Effector memory CD8-positive, alpha-beta T cell (primary cell): ENCODE measurements around the gene BAZ2B.

ENCODE experiments used
- ATAC-seq: fragments of 150-1000 bp; cut with Tn5 transposase; replicated peaks from 2 replicates; pipeline ENCODE4 v1.10.0; 2021; ENCODE audit warnings: mild to moderate bottlenecking, moderate library complexity
- DNase-seq, 3 experiments: peaks; one replicate each; pipeline ENCODE4 v3.0.0; 2021
- H3K27ac Mint-ChIP-seq, 2 donors: one replicate each; pipeline ENCODE4 v1.8.0; 2022; ENCODE audit warnings: mild to moderate bottlenecking in 2 of 2, mixed read lengths in 2 of 2, moderate library complexity in 2 of 2
- H3K27me3 Mint-ChIP-seq, 2 donors: one replicate each; pipeline ENCODE4 v1.8.0; 2022; ENCODE audit warnings: mixed read lengths in 2 of 2
- H3K36me3 Mint-ChIP-seq: one replicate; pipeline ENCODE4 v1.8.0; 2022; ENCODE audit warnings: mild to moderate bottlenecking, moderate library complexity, mixed read lengths; ENCODE audit not compliant: insufficient read depth
- H3K4me1 Mint-ChIP-seq, 2 donors: one replicate each; pipeline ENCODE4 v1.8.0; 2022; ENCODE audit warnings: low read depth in 2 of 2, mixed read lengths in 2 of 2
- H3K4me3 Mint-ChIP-seq, 2 donors: one replicate each; pipeline ENCODE4 v1.8.0; 2022; ENCODE audit warnings: mild to moderate bottlenecking in 2 of 2, mixed read lengths in 2 of 2, moderate library complexity in 2 of 2
- H3K9me3 Mint-ChIP-seq, 2 donors: one replicate each; pipeline ENCODE4 v1.8.0; 2022; ENCODE audit warnings: mixed read lengths in 2 of 2

BAZ2B gene

DNA sequence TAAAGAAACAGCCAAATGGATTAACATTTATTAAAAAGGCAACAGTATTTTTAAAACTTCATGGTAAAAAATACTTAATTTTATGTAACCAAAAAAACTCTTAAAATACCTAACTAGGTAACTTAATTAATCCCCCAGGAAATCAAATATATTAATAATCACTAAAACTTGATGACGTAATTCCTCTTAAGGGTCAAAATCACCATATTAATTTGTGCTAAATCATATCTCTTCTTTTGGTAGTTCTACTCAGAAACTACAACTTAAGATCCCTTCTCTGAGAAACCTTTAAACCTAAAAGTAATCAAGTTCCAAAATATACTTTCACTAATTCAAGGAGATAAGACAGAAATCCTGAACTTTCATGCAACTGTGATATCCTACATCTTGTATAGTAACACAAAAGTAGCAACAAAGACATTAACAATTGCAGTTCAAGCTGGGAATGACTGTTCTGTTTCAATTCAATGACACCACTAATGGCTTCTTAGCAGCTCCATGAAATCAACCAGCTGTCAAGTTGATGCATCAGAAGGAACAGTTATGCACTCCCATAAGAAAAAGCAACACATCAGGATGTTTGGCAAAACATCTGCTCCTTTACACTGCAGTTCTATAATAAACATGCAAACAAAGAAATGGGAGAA is 4.0 kb downstream of the BAZ2B start:
- H3K9me3 Mint-ChIP-seq = no peaks in the 10 kb centered on the region
- H3K4me1 Mint-ChIP-seq = peaks cover 9 to 18% of the 10 kb centered on the region in 2 donors
- H3K27me3 Mint-ChIP-seq = peaks cover 25 to 31% of the 10 kb centered on the region in 2 donors
- DNase-seq (no peak), ATAC-seq (no peak)
- no peak overlapping the region for H3K4me3 Mint-ChIP-seq
- H3K27ac Mint-ChIP-seq = no peak overlapping the region
- H3K36me3 Mint-ChIP-seq = peaks cover 11% of the 10 kb centered on the region

- peaks cover 2 to 3% of the 10 kb centered on the region in 2 donors for H3K4me1 Mint-ChIP-seq
These were observed 6.4 kb downstream of the BAZ2B start for GRCh38 chr2:159609811-159610549.

GRCh38 chr2:159608723-159609308 is 7.5 kb downstream of the BAZ2B start:
- no peak for ATAC-seq
- H3K27ac Mint-ChIP-seq = no peak overlapping the region
- no peak for DNase-seq
- H3K36me3 Mint-ChIP-seq = no peaks in the 10 kb centered on the region
- no peaks in the 10 kb centered on the region for H3K27me3 Mint-ChIP-seq
- H3K4me3 Mint-ChIP-seq = no peak overlapping the region
- no peaks in the 10 kb centered on the region for H3K9me3 Mint-ChIP-seq
- H3K4me1 Mint-ChIP-seq = no peaks in the 10 kb centered on the region

More at GRCh38 chr2:159609811-159610549, 6.4 kb downstream of the BAZ2B start:
- ATAC-seq (no peak), DNase-seq (no peak)
- Mint-ChIP-seq H3K4me3 (no peak overlapping the region), H3K9me3 (no peaks in the 10 kb centered on the region), H3K36me3 (peaks cover 2% of the 10 kb centered on the region), H3K27me3 (peaks cover 7% of the 10 kb centered on the region in 2 donors), H3K27ac (no peak overlapping the region)

GRCh38 chr2:159608108-159608507 is 8.2 kb downstream of the BAZ2B start:
- no peaks in the 10 kb centered on the region for H3K36me3 Mint-ChIP-seq
- no peaks in the 10 kb centered on the region for H3K27me3 Mint-ChIP-seq
- no peak overlapping the region for H3K4me3 Mint-ChIP-seq
- no peaks in the 10 kb centered on the region for H3K4me1 Mint-ChIP-seq
- H3K27ac Mint-ChIP-seq = no peak overlapping the region
- ATAC-seq = no peak
- no peak for DNase-seq
- H3K9me3 Mint-ChIP-seq = no peaks in the 10 kb centered on the region

- ATAC-seq (no peak), DNase-seq (no peak)
- Mint-ChIP-seq H3K27ac (no peak overlapping the region), H3K27me3 (no peaks in the 10 kb centered on the region), H3K4me1 (no peaks in the 10 kb centered on the region), H3K9me3 (no peaks in the 10 kb centered on the region), H3K36me3 (no peaks in the 10 kb centered on the region), H3K4me3 (no peak overlapping the region)
These were observed 10.1 kb downstream of the BAZ2B start for GRCh38 chr2:159606287-159606686.

GRCh38 chr2:159605441-159606178 is 10.7 kb downstream of the BAZ2B start:
- Mint-ChIP-seq H3K27me3 (no peaks in the 10 kb centered on the region), H3K4me1 (no peaks in the 10 kb centered on the region), H3K27ac (no peak overlapping the region), H3K4me3 (no peak overlapping the region), H3K9me3 (no peaks in the 10 kb centered on the region), H3K36me3 (no peaks in the 10 kb centered on the region)
- DNase-seq = no peak
- no peak for ATAC-seq

DNA sequence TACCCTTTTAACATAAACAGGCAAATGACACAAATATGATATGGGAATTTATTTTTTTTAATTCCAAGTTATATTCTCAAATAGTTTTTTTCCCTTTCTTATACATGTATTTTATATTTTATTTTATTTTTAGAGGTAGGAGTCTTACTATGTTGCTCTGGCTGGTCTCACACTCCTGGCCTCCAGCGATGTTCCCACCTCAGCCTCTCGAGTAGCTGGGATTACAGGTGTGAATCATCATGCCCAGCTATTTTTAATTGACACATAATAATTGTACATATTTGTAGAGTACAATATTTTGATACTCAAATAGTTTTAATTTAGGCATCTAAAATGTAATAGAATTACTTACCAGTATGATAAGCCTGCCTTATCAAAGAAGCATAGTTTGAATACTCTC is 12.2 kb downstream of the BAZ2B start:
- Mint-ChIP-seq H3K4me3 (no peak overlapping the region), H3K36me3 (peaks cover 3% of the 10 kb centered on the region), H3K27me3 (no peaks in the 10 kb centered on the region), H3K4me1 (no peaks in the 10 kb centered on the region), H3K9me3 (no peaks in the 10 kb centered on the region), H3K27ac (no peak overlapping the region)
- ATAC-seq (no peak), DNase-seq (no peak)

DNA sequence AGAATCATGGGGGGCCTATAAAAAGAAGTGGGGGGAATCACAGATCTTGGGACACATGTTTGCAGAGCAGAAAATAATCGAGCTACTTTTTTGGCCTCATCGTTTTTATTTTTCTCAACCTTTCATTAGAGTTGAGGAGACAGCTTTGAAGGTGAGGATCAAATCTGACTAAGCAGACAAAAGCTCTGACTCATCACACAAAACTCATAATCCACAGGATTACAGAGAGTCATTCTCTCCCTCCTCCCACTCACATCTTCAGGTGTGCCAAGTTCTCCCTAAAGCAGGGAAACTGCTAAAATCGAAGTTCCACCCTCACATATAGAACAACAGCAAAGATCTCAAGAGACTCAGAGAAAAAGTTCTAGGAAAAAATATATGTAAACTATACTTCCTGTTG is 15.6 kb downstream of the BAZ2B start:
- Mint-ChIP-seq H3K27ac (no peak overlapping the region), H3K27me3 (no peaks in the 10 kb centered on the region), H3K9me3 (no peaks in the 10 kb centered on the region), H3K4me3 (no peak overlapping the region), H3K4me1 (no peaks in the 10 kb centered on the region), H3K36me3 (peaks cover 3% of the 10 kb centered on the region)
- ATAC-seq (no peak), DNase-seq (no peak)

- ATAC-seq (no peak), DNase-seq (no peak)
- no peaks in the 10 kb centered on the region for H3K4me1 Mint-ChIP-seq
- H3K27me3 Mint-ChIP-seq = no peaks in the 10 kb centered on the region
- H3K4me3 Mint-ChIP-seq = no peak overlapping the region
- H3K27ac Mint-ChIP-seq = no peak overlapping the region
- peaks cover 3% of the 10 kb centered on the region for H3K36me3 Mint-ChIP-seq
- no peaks in the 10 kb centered on the region for H3K9me3 Mint-ChIP-seq
These were observed 20.8 kb downstream of the BAZ2B start for GRCh38 chr2:159595410-159596046.

DNA sequence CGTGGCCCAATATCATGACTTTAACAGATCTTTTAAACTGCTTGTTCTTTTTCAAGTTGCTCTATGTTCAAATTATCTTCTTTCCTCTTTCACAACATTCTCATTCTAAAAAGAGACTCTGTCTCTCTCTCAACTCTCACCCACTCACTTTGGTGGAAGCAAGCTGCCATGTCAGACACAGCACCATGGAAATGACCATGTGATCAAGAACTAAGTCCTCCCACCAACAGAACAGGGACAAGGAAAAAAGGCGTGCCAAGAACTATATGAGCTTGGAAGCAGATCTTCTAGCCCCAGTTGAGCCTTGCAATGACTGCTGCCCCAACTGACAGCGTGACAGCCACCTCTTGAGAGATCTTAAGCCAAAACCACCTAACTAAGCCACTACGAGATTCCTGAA is 23.9 kb downstream of the BAZ2B start:
- no peak for ATAC-seq
- no peaks in the 10 kb centered on the region for H3K27me3 Mint-ChIP-seq
- no peaks in the 10 kb centered on the region for H3K4me1 Mint-ChIP-seq
- H3K9me3 Mint-ChIP-seq = no peaks in the 10 kb centered on the region
- H3K27ac Mint-ChIP-seq = no peak overlapping the region
- no peaks in the 10 kb centered on the region for H3K36me3 Mint-ChIP-seq
- no peak for DNase-seq
- H3K4me3 Mint-ChIP-seq = no peak overlapping the region

- H3K9me3 Mint-ChIP-seq = no peaks in the 10 kb centered on the region
- ATAC-seq = no peak
- no peaks in the 10 kb centered on the region for H3K36me3 Mint-ChIP-seq
- H3K4me3 Mint-ChIP-seq = no peak overlapping the region
- H3K27ac Mint-ChIP-seq = no peak overlapping the region
- H3K4me1 Mint-ChIP-seq = no peaks in the 10 kb centered on the region
- DNase-seq = no peak
- H3K27me3 Mint-ChIP-seq = no peaks in the 10 kb centered on the region
These were observed 25.1 kb downstream of the BAZ2B start for GRCh38 chr2:159591221-159591620.

DNA sequence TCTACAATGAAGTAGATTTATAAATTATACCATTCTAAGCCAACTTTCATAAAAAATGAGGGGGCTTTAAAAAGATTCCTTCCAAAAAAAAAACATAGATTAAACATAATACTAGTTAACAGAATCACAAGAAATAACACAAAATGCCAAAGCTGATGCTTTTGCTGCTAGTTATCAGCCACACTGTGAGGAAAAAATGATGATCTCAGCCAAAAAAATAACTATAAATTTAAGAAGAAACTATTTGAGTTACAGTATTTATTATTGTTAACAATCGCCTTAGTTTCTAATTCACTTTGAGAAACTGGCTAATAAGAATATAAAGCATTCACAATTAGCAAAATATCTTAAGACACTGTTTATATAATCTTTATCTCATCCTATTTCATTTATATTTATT is 27.1 kb downstream of the BAZ2B start:
- Mint-ChIP-seq H3K9me3 (no peaks in the 10 kb centered on the region), H3K36me3 (no peaks in the 10 kb centered on the region), H3K27ac (no peak overlapping the region), H3K4me3 (no peak overlapping the region), H3K4me1 (no peaks in the 10 kb centered on the region), H3K27me3 (no peaks in the 10 kb centered on the region)
- DNase-seq (no peak), ATAC-seq (no peak)

DNA sequence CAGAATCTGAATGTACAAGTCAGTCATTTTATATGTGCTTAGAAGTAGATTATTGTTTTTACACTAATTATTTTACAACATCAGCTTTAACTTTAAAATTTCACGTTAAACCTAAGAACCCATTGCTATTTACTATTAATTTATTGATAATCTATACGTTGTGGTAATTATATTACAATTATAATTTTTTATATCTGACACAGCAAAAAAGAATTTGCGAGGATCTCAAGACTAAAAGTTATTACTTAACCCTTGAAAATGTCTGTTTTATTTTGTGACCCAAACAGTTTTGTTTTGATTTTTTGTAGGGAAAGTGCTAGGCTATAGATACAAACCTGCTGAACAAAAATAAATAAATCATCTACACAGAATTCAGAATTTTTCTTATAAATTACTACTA is 30.3 kb downstream of the BAZ2B start:
- Mint-ChIP-seq H3K27me3 (no peaks in the 10 kb centered on the region), H3K27ac (no peak overlapping the region), H3K4me3 (no peak overlapping the region), H3K36me3 (no peaks in the 10 kb centered on the region), H3K9me3 (no peaks in the 10 kb centered on the region), H3K4me1 (no peaks in the 10 kb centered on the region)
- DNase-seq (no peak), ATAC-seq (no peak)
